RPMI7951 (cell line): Measurements from ENCODE around the gene OTC. TPM values are rescaled to one million over a fixed set of nuclear protein-coding genes. Genes with fewer than 3 reads are reported as not detected.

Experiments used
- DNase-seq: peaks from one replicate; pipeline ENCODE4 v3.0.0-alpha.2; 2012; ENCODE audit warnings: low read depth
- total RNA-seq: library from RNA; depleted of rRNA; stranded (reverse); fragments of >200 nt; shearing (Covaris generic); gene quantifications from 2 replicates; pipeline ENCODE4 v1.2.3, GENCODE V29; 2014

The OTC gene
- total RNA-seq, 1 experiment from 2014 or later, result not detected

DNA sequence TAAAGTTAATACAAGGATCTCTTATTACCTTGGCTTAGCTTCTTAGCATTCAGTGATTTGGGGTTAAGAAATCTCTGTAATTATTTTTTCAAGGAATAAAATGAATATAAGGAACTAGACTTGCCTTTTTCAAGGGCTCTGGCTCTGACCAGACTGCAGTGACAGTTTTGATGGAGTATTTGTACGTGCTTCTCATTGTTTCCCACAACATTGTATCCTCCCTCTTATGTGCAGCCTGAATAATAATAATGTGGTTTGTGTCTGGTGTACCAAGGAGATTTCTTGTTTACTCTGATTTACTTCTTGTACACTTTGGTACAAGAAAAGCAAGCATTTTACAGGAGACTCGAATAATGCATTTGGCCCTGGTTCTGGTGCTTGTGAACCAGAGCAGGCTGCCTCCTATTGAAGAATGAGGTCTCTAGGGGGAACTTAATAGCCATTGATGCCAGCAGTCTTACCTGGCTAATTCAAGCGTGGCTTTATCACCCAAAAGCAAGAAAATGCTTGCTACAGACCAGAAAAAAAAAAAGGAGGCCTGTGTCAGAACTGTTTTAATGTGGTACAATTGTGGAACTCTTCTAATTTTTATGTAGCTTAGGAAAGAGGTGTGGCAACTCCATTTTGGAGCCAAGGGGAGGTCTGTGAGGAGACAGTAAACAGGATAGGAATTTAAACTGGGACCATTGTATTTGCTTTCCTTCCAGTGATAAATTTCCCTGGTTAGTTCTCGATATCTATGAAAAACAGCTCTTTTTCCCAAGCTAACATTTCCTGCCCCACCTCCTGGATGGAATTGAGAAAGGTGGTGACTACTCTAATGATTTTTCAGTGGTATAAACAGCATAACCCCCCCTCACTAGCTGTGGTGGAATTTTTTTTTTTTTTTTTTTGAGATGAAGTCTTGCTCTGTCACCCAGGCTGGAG is 5.6 kb downstream of the OTC start:
- DNase-seq, result no peak

DNA sequence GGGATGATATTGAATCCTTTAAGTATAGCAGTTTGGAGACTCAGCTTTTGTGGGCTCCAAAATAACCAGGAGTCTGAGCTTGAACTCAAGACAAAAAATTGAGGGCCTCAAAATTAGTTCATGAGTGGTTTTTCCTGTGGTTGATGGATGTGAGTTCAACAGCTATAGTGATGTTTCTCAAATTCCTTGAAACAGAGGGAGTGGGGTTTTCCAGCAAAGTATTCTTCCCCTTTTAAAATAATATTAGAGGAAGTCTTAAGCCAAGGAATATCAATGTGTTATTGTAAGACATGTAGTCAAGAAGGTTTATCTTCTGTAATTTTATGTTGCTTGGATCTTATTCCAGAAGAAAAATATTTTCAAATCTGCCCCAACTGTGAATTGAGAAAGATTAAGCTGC is 10.6 kb downstream of the OTC start:
- no peak for DNase-seq

DNA sequence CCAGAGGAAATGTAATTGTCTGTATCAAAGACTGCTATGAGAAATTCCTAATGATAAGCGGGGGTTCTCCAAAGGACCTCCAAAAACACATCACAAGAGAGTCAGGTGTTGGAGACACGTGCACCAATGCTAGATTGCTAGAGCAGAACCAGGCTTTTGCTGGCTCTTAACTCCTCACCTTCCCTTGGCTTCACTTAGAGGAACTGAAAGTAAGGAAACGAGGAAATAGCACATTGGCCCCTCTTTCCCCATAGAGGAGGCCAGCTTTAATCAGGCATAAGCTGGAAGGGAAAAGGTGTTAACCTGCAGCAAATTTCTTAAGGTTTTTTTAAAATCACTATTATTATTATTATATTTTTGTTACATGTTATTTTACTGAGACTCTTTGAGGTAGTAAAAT is 13.6 kb downstream of the OTC start:
- no peak for DNase-seq

DNA sequence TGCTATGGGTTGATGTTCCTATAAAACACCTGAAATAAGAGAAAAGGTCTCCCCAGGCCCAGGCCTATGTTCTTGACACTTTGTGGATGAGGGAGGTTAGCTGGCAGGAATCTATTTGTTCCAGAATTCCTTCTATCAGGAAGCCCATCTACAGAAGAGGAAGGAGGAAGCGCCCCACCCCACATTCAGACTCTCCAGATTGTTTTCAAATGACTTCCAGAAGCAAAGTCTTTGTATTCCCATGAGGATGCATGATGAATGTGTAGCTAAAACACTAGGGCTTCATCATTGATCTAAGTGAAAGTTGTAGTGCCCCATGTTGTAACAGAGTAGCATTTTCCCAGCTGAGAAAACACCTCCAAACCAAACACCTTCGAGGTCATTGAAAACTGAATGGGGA is 16.4 kb downstream of the OTC start:
- DNase-seq, result no peak

DNA sequence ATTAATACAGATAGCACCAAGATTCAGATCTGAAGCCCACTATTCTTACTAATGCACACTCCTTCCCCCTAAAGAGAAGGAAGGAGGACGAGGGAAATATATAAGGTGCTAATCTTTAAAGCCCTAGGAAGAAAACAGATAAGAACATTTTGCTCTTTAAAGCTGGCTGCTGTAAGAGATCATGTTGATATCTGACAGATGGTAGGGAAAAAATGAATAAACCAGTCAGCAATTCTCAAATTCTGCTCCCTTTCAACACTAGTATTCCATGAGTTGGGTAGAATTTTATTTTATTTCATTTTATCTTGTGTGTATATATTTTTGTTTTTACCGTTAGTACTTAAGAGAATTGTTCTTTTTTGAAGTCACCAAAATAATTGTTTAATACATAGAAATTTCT is 19.2 kb downstream of the OTC start:
- no peak for DNase-seq

DNA sequence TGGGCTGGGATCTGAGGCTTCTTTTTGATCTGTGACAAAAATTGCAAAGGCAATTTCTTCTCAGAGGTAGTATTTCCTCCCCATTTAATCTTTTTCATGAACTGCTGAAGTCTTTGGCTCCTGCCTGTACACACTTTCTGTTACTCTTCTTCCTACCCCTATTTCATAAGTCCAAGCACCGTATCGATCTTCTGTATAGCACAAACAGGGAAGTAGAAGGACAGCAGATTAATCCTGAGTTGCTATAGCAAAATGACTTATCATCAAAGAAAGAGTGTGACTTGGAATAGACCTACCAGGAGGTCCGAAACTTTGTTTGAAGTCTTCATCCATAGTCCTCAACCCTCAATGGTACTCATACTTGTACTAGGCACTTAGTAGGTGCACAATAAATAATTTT is 22.0 kb downstream of the OTC start:
- no peak for DNase-seq

DNA sequence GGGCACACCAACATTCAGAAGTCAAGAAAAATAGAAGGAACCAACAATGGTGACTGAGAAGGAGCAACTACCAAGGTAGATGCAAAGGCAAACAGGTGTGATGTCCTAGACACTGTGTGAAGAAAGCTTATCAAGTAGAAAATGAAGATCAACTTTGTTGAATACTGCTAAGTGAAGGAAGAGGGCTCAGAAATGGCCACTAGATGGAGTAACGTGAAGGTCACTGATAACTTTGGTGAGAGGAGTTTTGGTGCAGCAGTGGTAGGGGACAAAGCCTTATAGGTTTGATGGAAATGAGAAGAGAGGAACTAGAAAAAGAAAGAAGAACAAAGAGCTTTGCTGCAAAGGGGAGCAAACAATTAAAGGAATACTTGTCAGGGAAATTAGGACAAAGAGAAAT is 23.5 kb downstream of the OTC start:
- peak; percentile 14 for DNase-seq

DNA sequence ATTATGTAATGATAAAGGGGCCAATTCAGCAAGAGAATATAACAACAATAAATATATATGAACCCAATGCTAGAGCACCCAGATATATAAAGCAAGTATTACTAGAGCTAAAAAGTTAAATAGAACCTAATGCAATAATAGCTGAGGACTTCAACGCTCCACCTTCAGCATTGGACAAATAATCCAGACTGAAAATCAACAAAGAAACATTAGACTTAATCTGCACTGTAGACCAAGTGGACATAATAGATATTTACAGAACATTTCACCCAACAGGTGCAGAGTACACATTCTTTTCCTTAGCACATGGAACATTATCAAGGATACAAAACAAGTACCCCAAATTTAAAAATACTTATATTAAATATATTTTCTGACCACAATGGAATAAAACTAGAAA is 24.3 kb downstream of the OTC start:
- no peak for DNase-seq

DNA sequence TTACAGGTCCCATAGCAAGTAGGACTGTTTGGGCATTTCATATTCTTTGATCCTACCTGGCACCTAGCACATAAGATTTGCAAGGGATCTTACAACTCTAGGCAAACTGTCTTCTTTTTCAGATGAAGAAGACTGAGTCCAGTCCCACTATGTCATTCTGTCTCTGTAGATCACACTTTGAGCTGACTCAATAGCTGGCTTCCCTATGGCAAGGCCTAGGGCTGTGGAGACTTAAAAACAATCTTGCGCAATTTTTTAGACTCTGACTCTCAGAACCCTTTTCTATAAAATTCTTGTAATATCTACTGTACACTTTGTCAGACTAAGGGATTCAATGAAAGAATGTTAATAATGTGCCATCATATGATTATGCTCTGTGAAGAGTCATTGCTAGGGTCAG is 26.7 kb downstream of the OTC start:
- no peak for DNase-seq

DNA sequence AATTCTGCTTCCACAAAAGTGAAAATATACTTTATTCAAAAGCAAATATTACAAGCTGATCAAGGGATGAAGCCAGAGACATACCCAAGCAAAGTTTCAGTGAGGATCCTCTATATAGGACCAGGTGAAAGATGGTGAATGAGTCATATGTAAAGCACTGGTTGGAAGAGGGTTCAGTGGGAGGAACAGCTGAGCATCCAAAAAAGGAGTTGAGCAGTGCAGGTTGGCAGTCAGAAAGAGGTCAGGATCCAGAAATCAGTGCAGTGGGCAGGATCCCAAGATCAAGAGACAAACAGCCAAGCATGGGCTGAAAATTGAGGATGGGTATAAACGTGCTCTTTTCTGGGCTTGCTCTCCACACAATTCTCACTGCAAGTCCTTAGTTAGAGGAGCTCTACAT is 30.3 kb downstream of the OTC start:
- no peak for DNase-seq

DNA sequence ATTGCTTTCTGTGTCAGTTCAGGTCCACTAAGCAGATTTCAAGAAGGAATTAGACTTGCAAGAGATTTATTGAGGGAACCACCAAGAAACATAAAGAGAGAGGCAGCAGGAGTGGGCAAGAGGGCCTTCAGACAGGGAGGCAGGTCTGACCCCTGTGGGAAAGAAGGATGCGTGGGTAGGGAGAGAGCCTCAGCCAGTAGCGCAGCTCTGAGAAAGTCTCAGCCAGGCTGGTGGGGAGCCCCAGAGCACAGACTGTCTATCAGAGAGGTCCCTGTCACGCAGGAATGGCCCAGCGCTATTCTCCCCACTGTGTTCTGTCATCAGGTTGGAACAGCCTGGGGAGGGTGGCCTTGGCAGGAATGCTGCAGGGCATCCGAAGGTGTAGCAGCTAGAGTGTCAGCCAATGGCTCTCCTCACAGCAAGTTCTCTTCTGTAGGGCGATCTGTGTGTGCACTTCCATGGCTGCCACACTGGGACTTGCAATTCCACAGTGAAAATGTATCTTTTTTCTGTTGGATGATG is 48.0 kb downstream of the OTC start:
- no peak for DNase-seq

DNA sequence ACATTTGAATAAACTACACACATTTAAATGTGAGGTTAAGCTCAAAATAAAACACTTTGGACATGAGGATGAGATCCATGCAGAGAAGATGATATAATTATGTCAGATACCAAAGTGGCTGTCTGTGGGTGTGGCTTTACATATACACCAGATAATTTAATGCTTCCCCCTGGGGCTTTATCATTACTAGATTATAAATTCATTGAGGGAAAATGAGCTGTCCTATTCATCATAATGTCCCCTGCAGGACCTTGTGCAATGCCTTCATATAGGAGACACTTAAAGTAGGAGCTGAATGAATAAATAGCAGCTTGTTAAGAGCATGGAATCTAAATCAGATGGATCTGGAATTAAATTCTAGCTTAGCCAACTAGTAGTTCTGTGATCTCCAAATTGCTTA is 49.7 kb downstream of the OTC start:
- no peak for DNase-seq

DNA sequence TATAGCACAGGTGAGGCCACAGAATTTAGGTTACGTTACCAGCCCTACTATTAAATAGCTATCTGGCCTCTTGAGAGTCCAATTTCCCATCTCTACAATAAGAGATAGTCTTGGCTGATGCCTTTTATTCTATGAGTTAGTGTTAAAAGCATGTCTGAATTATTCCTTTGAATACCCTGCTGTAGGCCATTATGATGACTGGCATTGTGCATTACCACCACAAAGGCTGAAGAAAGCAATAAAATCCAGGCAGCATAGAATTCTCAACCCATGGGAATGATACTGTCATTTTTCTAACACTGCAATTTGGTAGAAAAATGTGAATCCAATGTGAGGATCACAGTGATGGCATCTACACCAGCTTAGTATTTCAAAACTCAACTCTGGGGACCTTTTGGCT is 51.4 kb downstream of the OTC start:
- DNase-seq, result no peak

DNA sequence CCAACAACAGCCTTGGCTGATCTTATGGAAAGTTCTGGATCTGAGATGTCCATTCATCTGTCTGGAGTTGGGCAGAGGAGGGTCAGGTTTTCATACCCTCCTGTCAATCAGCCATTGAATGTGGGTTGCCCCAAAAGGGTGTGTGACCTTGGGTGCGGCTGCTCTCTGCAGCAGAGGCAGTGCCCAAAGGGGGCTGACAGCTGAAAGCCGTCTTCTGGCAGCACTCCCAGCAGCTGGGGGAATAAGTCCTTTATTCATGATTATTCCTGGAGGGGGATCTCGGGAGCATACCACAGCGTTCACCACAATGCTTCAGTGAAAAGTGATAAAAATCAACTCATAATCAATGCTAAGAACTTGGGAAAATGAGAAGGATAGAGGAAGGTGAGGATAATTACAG is 54.7 kb downstream of the OTC start:
- peak; percentile 1 for DNase-seq

DNA sequence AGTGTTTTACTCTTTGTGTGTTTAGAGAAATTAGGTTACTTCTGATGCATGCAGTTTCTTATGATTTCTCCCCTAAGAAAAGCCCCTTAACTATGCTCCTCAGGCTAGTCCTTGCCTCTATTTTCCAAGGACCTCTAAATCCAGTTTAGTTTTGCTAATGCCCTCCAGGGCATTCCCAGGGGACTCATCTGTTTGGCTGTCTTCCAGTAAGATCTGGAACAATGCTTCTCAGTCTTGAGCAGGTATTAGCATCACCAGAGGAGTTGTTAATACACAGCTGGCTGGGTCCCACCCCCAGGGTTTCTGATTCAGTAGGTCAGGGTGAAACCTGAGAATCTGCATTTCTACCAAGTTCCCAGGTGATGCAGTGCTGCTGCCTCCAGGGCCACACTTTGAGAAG is 56.9 kb downstream of the OTC start:
- peak; percentile 1 for DNase-seq

DNA sequence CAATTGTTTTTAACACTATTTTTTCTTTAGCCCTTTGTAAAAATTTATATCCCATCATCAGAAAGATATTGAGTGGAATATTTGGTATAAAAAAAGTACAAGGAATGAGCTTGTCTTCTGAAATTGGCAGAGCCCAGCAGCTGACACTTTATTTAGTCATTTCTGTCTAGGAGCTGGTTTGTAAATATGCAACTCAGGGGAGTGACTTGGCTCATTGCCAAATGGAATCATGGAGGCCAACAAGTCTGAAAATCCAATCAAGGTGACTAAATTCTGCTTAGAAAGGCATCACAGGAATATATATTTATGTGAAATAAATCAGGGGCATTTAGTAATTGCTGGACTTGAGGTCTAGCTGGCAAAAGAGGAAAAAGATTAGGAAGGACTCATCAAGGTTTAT is 74.4 kb downstream of the OTC start:
- DNase-seq, result peak; percentile 2

DNA sequence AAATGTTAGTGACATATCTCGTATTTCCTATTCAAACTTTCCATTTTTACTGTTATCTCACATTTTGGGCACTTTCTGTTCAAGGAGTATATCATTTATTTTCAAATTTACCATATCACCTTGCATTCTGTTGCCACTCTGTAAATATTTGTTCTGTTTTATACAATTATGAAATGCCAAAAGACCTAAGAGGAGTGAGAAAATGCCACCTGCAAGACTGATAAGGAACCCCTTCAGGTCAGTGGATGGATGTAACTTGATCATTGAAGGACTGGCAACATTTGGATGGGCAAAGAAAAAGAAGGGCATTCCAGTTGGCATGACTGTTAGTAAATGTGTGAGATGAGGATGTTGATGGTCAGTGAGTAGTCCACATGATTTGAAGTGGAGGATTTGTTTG is 79.1 kb downstream of the OTC start:
- no peak for DNase-seq

DNA sequence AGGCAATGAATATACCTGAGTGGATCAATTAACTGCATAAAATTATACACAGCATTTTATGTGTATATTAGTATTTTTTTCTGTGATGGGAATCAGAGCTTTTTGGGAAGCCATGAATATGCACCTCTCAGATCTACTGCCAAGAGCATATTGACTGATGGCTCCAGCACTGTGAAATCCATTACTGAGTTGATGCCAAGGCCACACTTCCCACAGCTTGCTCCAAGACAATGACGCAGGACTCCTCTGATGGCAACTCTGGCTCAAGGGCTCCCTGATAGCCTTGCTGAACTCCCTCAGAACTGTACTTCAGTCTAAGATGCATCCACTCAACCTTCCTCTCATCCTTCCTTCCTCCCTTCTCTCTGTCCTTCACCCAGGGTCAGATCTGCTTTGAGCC is 82.7 kb downstream of the OTC start:
- no peak for DNase-seq

DNA sequence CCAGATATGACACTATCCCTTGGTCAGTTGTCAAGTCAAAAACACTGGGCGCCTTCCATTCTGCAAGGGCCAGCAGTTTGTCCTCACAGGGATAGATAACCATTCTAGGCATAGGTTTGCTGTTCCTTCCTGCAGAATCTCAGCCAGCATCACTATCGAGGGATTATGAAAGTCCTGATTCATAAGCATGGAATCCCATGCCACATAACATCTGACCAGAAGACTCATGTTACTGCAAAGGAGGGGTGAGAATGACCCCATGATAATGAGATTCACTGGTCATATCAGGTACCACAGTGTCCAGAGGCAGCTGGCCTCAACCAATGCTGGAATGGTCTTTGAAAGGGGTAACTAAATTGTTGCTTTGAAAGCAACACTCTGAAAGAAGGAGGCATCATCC is 84.7 kb downstream of the OTC start:
- DNase-seq, result peak; percentile 13

DNA sequence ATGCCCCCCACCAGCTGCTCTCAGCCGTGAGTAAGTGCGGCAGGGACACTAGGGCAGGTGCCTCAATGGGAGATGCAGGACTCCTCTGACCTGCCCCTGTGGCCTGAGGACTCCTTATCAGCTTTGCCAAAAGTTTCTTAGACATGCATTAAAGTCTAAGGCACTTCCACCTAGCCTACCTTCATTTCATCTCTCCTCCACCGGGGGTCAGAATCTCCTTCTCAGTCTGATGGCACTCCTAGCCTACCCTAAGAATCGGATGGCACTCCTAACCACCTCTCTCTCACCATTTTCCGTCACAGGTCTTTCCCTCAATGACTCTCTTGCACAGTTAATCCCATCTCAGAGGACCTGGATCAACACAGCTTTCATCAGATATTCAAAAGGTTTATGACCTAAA is 85.9 kb downstream of the OTC start:
- no peak for DNase-seq

DNA sequence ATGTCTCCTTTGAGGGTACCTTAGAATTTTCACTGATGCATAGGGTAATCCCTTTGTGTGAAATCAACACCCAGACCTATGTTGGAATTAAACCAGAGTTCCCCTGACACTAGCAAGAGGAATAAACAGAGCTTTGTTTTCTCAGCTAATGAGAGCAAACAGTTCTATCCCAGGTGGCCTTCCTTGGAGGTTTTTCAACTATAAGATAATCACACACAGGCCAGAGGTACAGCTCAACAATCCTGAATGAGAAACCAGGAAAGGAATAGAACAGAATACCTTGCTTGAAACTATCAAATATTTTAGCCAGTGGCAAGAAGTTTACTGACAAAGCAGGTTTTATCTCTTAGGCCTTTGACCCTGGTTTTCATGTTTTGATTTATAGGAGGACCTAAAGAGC is 100.2 kb downstream of the OTC start:
- no peak for DNase-seq

DNA sequence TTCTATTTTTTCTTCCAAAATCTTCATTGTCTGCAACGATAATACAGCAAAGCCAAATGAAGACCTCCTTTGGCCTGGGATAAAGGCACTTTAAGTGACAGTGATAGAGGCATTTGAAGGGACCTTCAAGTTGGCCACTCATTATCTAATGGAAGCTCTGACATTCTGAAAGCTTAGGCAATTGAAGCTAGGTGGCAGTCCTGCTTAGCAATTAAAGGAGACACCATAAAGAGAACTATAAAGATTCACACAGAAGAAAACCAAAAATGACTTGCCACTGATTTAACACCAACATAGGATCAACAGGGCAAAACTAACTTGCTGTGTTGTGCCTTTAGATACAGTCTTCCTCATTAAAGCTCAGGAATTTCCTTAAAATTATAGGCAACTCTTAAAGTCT is 105.7 kb downstream of the OTC start:
- DNase-seq, result no peak

DNA sequence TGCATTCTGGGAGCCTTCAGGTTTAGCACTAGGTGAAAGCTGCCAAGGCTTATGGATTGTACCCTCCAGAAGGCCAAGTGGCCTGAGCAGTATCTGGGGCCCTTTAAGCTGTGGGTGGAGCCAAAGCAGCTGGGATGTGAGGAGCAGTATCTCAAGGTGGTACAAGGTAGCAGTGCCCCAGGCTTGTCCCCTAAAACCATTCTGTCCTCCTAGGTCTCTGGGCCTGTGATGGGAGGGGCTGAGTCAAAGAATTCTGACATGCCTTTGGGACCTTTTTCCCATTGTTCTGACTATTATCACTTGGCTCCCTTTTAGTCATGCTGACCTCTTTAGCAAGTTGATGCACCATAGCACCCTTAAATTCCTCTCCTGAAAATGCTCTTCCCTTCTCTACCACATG is 109.9 kb downstream of the OTC start:
- DNase-seq, result no peak

DNA sequence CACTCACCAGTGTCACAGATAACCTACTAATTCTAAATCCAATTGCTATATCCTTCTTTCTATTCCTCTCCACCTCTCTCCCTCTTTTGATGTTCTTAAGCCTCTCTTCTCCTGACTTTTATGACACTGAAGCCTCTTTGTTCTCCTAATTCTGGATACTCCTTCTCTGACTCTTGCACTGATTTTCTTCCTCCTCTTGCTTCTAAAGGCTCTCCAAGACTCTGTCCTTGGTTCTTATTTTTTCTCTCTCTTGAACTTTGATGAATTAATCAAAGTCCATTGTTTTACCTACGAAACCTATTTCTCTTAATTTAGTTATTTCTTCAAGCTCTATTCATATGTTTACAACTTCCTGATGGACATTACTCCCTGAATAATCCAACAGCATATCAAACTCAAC is 113.3 kb downstream of the OTC start:
- DNase-seq, result no peak
